HG03097 (cell line): ENCODE results near the gene SLC7A14.

Experiments
- ATAC-seq: cut with Tn5 transposase; IDR thresholded peaks from one replicate; pipeline ENCODE4 v1.9.1; 2021; ENCODE audit not compliant: unreplicated experiment, low FRiP score

The SLC7A14 gene

GRCh38 chr3:170476291-170476690 lies 109.6 kb downstream of the SLC7A14 start:
- ATAC-seq: no peak

DNA sequence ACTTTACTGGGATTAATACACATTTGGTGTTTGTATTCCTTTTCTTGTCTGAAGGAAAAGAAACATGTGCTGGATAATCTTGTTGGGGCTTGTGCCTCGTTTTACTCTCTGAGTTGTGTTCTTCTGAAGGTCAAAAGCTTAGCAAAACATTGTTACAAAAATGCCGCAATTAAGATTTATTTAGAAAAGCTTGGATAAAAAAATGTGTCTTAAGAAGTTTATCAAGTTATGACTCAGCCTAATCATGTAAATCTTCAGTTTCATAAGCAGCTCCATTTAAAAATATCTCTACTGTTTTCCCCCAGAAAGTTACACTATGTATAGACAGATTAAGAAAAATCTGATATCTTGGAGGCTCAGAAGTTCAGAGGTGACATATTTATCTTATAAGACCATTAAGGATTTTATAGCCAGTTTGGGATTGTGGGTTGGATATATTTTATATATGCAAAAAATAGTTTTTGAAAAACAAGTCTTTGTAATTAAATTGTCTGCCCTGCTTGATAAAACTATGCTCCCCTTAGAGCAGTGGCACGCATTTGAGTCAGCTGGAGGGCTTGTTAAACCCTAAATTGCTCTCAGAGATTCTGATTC lies 110.7 kb downstream of the SLC7A14 start:
- no peak for ATAC-seq

DNA sequence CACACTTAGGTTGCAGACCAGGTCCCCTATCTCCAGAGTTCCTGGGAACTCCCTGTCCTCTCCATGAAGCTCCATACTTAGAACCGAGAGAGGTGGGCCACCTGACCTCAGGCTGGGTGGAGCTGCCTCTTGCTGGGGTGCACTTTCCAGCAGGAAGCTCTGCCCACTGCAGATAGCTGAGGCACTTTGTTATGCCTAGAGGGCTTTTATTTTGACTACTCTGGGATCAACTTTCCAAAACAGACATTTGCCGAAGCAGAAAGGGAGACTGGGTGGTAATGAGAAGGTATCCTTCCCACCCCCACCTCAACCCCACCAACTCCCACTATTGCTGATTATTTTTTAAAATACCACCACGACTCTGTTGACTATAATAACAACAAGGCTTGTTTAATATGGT lies 112.5 kb downstream of the SLC7A14 start:
- ATAC-seq: no peak

DNA sequence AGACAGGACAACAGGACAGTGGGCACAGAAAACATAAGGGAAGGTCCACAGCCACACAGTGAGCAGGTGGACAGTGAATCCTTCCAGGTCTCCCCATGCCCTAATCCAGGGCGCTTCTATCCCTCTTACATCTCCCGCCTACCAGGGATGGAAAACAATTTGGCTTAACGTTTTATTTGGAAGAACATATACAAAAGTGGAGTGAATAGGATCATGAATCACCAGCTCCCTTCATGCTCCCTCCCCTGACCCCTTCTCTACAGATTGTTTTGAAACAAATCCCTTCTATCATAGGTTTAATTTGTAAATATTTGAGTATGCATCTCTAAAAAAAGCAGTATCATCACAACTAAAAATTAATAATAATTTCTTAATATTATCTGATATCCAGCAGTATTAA lies 114.7 kb downstream of the SLC7A14 start:
- ATAC-seq: no peak

DNA sequence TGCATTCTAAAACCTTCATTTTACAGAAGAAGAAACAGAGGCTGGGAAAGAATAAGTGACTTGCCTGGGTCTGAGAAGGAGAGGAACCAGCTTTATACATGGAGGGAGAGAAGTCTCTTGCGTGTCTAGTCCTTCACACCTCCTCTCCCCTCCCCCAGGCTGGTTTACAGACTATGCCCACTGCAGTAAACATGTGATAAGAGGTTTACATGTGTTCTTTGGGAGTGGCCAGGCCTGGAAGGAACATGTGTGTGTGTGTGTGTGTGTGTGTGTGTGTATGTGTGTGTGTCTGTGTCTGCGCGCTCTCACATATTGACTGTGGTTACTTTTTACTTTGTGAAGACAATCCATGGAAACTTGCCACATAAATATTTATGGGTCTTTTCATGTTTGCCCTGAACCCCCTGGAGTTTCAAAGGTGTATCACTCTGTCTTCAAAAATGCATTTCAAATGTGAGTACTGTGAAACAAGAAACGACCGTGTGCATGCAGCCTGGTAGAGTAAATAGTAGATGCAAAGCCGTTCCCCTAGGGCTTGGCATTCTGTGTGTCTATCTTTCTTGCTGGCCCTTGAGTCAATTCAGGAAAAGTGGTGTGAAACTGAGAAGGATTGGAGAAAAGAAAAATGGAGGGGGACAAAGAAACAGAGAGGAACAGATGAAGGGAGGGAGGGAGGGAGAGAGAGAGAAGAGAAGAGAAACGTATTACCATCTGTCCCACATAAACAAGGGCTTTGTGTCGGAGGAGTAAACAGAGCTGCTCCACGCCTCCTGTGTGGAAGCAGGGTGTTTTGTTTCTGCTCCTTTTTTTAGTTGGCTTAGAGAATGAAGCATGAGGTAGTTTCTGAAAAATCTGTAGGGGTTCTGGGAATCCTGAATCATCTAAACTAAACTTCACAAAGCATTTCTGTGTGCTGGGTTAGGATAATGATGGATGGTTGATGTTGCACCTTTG lies 115.5 kb downstream of the SLC7A14 start:
- ATAC-seq: no peak

DNA sequence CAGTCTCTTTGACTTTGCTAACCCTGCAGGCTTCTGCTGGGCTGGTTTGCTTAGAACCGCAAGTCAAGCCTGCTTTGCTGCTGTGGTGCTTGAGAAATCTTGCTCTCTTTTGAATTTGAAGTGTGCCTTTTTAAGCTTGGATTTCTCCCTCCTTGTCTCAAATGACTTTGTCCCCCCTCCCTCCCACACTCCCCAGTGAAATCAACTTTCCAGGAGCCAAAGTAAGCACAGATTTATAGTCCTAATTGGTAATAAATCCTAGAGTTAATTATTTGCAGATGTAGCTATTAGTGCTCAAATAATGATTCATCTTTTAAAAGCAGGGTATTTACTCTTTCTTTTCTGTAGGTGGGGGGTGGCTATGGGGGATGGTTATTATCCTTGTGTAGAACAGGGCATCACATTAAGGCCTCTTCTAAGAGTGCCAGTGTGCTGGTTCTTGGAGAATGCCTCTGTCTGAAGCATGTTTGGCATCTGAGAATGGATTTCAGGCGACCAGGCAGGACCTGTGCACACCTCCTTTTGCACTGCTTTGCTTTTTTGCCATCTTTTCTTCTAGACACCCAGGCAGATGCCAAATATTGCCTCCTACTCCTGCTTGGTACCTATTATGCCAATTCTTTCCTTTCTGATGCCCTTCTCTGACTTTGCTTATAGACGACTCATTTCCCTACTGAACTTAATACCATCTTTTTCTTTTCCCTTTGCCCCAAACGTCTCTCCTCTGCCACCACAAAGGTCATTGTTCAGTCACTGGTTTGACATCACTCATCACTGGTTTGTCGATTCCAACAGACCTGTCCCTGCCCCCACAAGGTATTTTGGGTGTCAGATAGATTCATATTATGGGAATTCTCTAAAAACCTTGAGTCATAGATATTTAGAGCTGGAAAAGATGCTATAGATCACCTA lies 116.5 kb downstream of the SLC7A14 start:
- no peak for ATAC-seq

DNA sequence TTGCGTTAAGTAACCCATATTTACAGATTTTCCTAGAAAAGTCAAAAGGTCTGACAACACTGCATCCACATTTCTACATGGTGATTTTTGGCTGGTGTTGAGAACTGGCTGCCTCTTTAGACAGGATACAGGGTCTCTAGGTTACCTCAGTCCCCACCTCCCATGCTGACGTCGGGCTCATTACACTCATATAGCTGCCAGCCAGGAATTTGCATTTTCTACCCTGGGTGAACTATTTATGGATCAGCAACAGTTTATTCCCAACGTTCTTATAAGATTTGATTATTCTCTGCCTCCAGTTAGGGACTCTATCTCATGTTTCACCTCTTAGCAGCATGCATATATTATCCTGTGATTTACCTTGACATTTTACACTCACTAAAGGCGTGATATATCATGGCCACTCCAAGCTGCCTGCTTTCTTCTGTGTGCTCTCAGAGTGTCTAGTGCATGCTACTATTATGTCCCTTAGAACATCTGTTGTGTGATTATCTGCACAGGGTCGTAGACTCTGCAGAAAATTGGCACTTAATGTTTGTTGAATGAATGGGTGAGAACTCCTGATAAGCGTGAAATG lies 118.2 kb downstream of the SLC7A14 start:
- no peak for ATAC-seq

GRCh38 chr3:170467007-170467406 lies 118.9 kb downstream of the SLC7A14 start:
- no peak for ATAC-seq

- no peak for ATAC-seq
These were observed 119.9 kb downstream of the SLC7A14 start for GRCh38 chr3:170465955-170466354.

DNA sequence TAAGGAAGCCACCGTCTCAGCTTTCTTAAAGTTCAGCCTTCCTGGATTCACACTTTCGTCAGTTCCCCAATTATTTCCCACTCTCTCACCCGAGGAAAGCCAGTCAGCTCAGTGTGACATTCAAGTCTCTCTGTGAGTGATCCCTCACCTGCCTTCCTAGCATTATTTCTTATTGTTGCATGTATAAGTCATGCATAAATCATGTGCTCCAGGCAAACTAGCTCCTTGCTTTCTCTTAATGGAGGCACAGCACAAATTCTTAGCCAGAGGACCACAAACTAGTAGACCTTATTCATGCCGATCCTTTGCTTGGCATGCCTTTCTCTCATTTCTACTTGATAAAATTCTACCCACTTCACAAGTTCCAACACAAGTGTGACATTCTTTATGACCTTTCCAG lies 122.9 kb downstream of the SLC7A14 start:
- no peak for ATAC-seq

DNA sequence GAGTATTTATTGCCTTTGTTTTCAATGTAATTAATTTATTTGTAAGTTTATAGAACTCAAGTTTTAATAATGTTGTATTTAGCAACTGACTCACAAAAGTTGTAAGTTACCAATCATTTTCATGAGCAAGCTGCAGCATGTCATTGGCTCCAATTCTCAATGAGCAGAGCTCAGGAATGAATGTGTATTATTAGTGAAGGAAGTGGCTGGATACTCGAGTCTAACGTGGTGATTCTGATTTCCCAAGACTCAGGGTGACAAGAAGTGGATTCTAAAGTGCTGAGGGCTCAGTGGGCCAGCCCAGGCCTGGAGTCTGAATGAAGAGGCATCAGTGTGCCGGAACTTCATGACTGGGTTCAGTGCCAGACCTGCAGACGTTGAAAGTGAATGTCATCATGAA lies 127.6 kb downstream of the SLC7A14 start:
- ATAC-seq: no peak

- ATAC-seq: no peak
These were observed 131.4 kb downstream of the SLC7A14 start for GRCh38 chr3:170454509-170454908.

DNA sequence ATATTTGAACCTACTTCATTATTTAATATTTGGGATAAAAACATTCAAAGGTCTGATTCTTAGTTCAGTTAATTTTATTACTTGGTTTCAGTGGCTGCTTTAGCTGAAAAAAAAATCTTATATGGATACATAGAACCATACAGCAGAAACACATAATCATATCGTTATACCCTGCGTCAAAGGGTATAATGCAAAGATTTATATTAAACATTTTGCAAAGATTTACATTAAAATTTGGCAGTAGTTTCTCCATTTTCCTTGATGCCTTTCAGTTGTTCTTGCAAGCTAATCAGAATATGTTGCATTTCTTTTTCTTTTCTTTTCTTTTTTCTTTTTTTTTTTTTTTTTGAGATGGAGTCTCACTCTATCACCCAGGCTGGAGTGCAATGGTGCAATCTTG lies 135.8 kb downstream of the SLC7A14 start:
- ATAC-seq: no peak

DNA sequence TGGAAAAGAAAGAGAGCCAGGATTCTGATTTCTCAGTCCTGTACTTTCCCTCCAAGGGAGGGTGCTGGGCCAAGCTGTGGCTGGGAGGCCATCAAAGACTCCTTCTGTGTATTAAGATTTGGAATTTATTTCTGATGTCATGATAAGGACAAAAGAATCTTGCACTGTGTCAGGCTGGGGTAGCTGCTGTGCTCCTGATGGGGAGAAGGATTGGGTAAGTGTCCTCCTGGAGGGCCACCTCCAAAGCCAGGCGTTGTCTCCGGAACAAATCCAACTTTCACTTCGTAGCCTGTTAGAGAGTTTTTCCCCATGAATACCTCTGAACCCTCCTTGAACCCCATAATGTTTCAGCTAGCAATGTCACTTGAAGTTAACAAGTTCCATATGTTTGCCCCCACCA lies 137.3 kb downstream of the SLC7A14 start:
- ATAC-seq: no peak

GRCh38 chr3:170443457-170443856 lies 142.4 kb downstream of the SLC7A14 start:
- ATAC-seq: no peak

GRCh38 chr3:170442947-170443346 lies 142.9 kb downstream of the SLC7A14 start:
- ATAC-seq: no peak

DNA sequence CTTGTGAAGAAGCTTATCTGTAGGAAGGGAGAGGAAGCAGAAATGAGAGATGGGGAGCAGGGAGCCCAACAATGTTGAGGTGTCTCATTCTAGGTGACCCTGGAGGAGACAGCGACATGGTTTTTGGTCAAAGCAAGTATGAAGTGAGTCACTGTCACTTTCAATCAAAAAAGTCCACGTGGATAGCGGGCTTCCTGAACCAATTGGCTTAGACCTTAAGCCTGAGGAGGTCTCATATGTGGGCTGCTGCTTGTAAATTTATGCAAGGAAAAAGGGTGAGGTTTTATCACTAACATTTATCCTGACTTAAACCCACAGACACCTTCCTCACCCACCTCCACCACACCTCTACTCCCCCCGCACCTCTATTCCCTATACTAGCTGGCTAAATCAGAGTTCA lies 144.5 kb downstream of the SLC7A14 start:
- ATAC-seq: no peak

GRCh38 chr3:170440344-170440743 lies 145.5 kb downstream of the SLC7A14 start:
- ATAC-seq: no peak

- ATAC-seq: no peak
These were observed 147.0 kb downstream of the SLC7A14 start for GRCh38 chr3:170438836-170439235.

- no peak for ATAC-seq
These were observed 148.0 kb downstream of the SLC7A14 start for GRCh38 chr3:170437696-170438407.
